Smooth muscle cell (in vitro differentiated cells): ENCODE measurements around the gene MCHR2. TPM values are rescaled to one million over a fixed set of nuclear protein-coding genes. Genes with fewer than 3 reads are reported as not detected.

Experiments used
- DNase-seq: peaks from one replicate; lab custom pipeline; 2025; ENCODE audit not compliant: unreplicated experiment; lab: John Stamatoyannopoulos, UW
- H2AFZ ChIP-seq: fragments of 200-600 bp; sonication (generic); 2 replicates; pipeline ENCODE4 v1.6.0; 2016; ENCODE audit warnings: antibody characterized with exemption, low read depth, mild to moderate bottlenecking
- H3F3A ChIP-seq: fragments of 200-600 bp; sonication (generic); 2 replicates; pipeline ENCODE4 v1.6.0; 2017; ENCODE audit warnings: antibody characterized with exemption, low read depth
- H3K27ac ChIP-seq: fragments of 200-600 bp; sonication (generic); 2 replicates; pipeline ENCODE4 v1.5.1; 2016; ENCODE audit warnings: low read depth, mild to moderate bottlenecking
- H3K27me3 ChIP-seq: fragments of 200-600 bp; sonication (generic); 2 replicates; pipeline ENCODE4 v1.6.1; 2016; ENCODE audit warnings: low read depth, mild to moderate bottlenecking
- H3K36me3 ChIP-seq: fragments of 200-600 bp; sonication (generic); 2 replicates; pipeline ENCODE4 v1.5.1; 2016; ENCODE audit warnings: low read depth
- H3K4me1 ChIP-seq: fragments of 200-600 bp; sonication (generic); 2 replicates; pipeline ENCODE4 v1.5.1; 2016; ENCODE audit warnings: low read depth
- H3K4me2 ChIP-seq: fragments of 200-600 bp; sonication (generic); 2 replicates; pipeline ENCODE4 v1.6.0; 2016; ENCODE audit warnings: mild to moderate bottlenecking
- H3K4me3 ChIP-seq: fragments of 200-600 bp; sonication (generic); 2 replicates; pipeline ENCODE4 v1.5.1; 2016; ENCODE audit warnings: mild to moderate bottlenecking
- H3K79me2 ChIP-seq: fragments of 200-600 bp; sonication (generic); 2 replicates; pipeline ENCODE4 v1.6.0; 2016; ENCODE audit warnings: low read depth, mild to moderate bottlenecking
- H3K9ac ChIP-seq: fragments of 200-600 bp; sonication (generic); 2 replicates; pipeline ENCODE4 v1.6.0; 2016; ENCODE audit warnings: low read depth
- H3K9me3 ChIP-seq: fragments of 200-600 bp; sonication (generic); replicated peaks from 2 replicates; pipeline ENCODE4 v1.5.1; 2016; ENCODE audit warnings: low read depth
- H4K20me1 ChIP-seq: fragments of 200-600 bp; sonication (generic); 2 replicates; pipeline ENCODE4 v1.6.0; 2016; ENCODE audit warnings: low read depth
- WGBS: methylation state at CpG from one replicate; pipeline ENCODE4 v1.1.7; 2016; ENCODE audit warnings: low lambda C conversion rate; 5-methylcytosine and 5-hydroxymethylcytosine counted together
- polyA plus RNA-seq: library from polyadenylated mRNA; unstranded; fragments of >200 nt; fragmentation: Nextera tagmentation; extraction: Ambion mirVana; gene quantifications from 2 replicates; pipeline ENCODE4 v1.2.1, GENCODE V29; 2016
- total RNA-seq: library from RNA; depleted of rRNA; stranded (reverse); fragments of >200 nt; gene quantifications from 2 replicates; pipeline ENCODE4 v1.2.3, GENCODE V29; 2014
- TF ChIP-seq, protein P1 (sequence below): fragments of 200-600 bp; sonication (generic); IDR thresholded peaks from 2 replicates; pipeline ENCODE4 v1.5.1; 2017; ENCODE audit warnings: borderline replicate concordance, mild to moderate bottlenecking, antibody characterized with exemption; ENCODE audit not compliant: insufficient read depth, poor library complexity, severe bottlenecking

The MCHR2 gene
- total and polyA plus RNA-seq, 2 experiments from 2014 or later, result not detected

GRCh38 chr6:99995916-99996315 is 1.9 kb upstream of the MCHR2 start:
- Histone ChIP-seq H3K79me2 (no peaks in the 10 kb centered on the region), H3K4me3 (no peak overlapping the region), H4K20me1 (no peaks in the 10 kb centered on the region), H3F3A (no peaks in the 10 kb centered on the region), H3K9me3 (no peaks in the 10 kb centered on the region), H3K27ac (no peak overlapping the region), H3K36me3 (no peaks in the 10 kb centered on the region), H3K4me1 (no peaks in the 10 kb centered on the region), H3K9ac (no peak overlapping the region), H3K27me3 (peaks cover 66% of the 10 kb centered on the region), H2AFZ (no peak overlapping the region), H3K4me2 (no peak overlapping the region)
- TF ChIP-seq, protein P1, sequence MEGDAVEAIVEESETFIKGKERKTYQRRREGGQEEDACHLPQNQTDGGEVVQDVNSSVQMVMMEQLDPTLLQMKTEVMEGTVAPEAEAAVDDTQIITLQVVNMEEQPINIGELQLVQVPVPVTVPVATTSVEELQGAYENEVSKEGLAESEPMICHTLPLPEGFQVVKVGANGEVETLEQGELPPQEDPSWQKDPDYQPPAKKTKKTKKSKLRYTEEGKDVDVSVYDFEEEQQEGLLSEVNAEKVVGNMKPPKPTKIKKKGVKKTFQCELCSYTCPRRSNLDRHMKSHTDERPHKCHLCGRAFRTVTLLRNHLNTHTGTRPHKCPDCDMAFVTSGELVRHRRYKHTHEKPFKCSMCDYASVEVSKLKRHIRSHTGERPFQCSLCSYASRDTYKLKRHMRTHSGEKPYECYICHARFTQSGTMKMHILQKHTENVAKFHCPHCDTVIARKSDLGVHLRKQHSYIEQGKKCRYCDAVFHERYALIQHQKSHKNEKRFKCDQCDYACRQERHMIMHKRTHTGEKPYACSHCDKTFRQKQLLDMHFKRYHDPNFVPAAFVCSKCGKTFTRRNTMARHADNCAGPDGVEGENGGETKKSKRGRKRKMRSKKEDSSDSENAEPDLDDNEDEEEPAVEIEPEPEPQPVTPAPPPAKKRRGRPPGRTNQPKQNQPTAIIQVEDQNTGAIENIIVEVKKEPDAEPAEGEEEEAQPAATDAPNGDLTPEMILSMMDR, result no peak
- no peak for DNase-seq
- 68% methylated on average over 1 of the region's 1 CpG for WGBS

DNA sequence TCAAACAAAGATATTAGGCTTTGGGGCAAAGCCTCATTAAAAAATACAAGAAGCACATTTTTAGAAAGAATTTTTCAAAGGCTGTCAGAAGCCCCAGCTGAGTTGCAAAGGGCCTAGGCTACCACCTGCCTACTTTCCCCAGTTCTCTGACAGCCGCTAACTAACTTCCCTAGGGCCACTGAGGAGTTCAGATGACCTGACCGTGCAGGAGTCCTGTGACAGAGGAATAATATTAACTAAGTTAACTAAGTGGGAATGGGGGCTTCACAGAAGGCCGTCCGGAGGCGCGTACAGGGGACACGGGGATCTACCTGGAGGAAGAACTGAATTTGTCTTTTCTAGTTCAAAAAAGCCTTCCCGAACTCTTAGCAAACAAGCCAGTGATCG is 884 bp downstream of the MCHR2 start:
- H3K9ac ChIP-seq, result no peak overlapping the region
- no peaks in the 10 kb centered on the region for H3F3A ChIP-seq
- TF ChIP-seq, protein P1, result no peak
- no peak for DNase-seq
- H3K4me3 ChIP-seq, result peak overlapping the region; percentile 40
- H2AFZ ChIP-seq, result no peak overlapping the region
- no peaks in the 10 kb centered on the region for H3K36me3 ChIP-seq
- H3K4me2 ChIP-seq, result peak overlapping the region; percentile 80
- H3K27me3 ChIP-seq, result peaks cover 68% of the 10 kb centered on the region
- 29% methylated on average over 9 of the region's 9 CpGs for WGBS
- H4K20me1 ChIP-seq, result no peaks in the 10 kb centered on the region
- H3K4me1 ChIP-seq, result no peaks in the 10 kb centered on the region
- no peaks in the 10 kb centered on the region for H3K79me2 ChIP-seq
- no peaks in the 10 kb centered on the region for H3K9me3 ChIP-seq
- no peak overlapping the region for H3K27ac ChIP-seq

DNA sequence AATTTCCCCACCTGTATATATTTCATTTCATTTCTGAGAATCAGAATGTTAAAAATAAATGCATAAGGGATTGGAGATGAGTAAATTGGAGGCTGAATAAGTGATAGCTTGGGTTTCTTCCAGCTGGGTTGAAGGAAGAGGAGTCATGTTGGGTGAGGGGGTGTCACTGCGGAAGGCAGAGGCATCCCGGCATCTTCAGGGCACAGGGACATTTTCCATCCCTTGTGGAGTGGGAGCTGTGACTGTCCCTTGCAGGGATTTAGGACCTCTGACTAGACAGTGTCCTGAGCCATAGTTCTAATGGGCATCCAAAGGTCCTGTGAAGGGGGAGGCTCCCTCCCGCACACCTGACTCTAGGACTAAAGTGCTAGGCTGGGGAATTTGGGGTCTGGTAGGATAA is 2.1 kb downstream of the MCHR2 start:
- Histone ChIP-seq H3K36me3 (no peaks in the 10 kb centered on the region), H3K4me3 (no peak overlapping the region), H3F3A (no peaks in the 10 kb centered on the region), H3K4me2 (no peak overlapping the region), H4K20me1 (no peaks in the 10 kb centered on the region), H3K4me1 (no peaks in the 10 kb centered on the region), H3K9ac (no peak overlapping the region), H2AFZ (no peak overlapping the region), H3K79me2 (no peaks in the 10 kb centered on the region), H3K27ac (no peak overlapping the region), H3K9me3 (no peaks in the 10 kb centered on the region), H3K27me3 (peaks cover 68% of the 10 kb centered on the region)
- TF ChIP-seq, protein P1, result no peak
- no peak for DNase-seq
- 97% methylated on average over 3 of the region's 3 CpGs for WGBS

GRCh38 chr6:99980741-99981140 is 13.3 kb downstream of the MCHR2 start:
- Histone ChIP-seq H3K9me3 (no peaks in the 10 kb centered on the region), H3F3A (no peaks in the 10 kb centered on the region), H3K79me2 (no peaks in the 10 kb centered on the region), H3K27ac (no peak overlapping the region), H3K9ac (no peak overlapping the region), H3K4me1 (no peaks in the 10 kb centered on the region), H3K27me3 (no peaks in the 10 kb centered on the region), H2AFZ (no peak overlapping the region), H3K4me2 (no peak overlapping the region), H3K36me3 (no peaks in the 10 kb centered on the region), H4K20me1 (no peaks in the 10 kb centered on the region), H3K4me3 (no peak overlapping the region)
- TF ChIP-seq, protein P1, result no peak
- no peak for DNase-seq
